H1 (cell line): ENCODE results near the gene MAP7D1. TPM values are rescaled to one million over a fixed set of nuclear protein-coding genes. Genes with fewer than 3 reads are reported as not detected.

Experiments
- CBX5 ChIP-seq: fragments of 300-800, 300-1000 bp; sonication (generic); IDR thresholded peaks from 2 replicates; pipeline ENCODE4 v1.7.1; 2016; ENCODE audit warnings: antibody characterized with exemption, low read length, low read depth
- EZH2 ChIP-seq: fragments of 200-600 bp; sonication (generic); IDR thresholded peaks from 2 replicates; pipeline ENCODE4 v1.7.1; 2012; ENCODE audit warnings: low read depth, mild to moderate bottlenecking, moderate library complexity, low read length, inconsistent platforms; ENCODE audit not compliant: severe bottlenecking
- HDAC2 ChIP-seq, 2 experiments: fragments of 300-600 bp in 1 of 2; sonication (generic) in 1 of 2; IDR thresholded peaks; 2 replicates each; pipeline ENCODE4 v1.6.1; 2011 to 2012; ENCODE audit warnings: low read depth in 2 of 2, low read length in 2 of 2, mild to moderate bottlenecking in 2 of 2, moderate library complexity in 2 of 2, borderline replicate concordance in 1 of 2, inconsistent platforms in 1 of 2
- HDAC6 ChIP-seq: IDR thresholded peaks from one replicate; pipeline ENCODE4 v1.7.1; 2012; ENCODE audit warnings: low read depth, mild to moderate bottlenecking, inconsistent platforms, low read length, moderate library complexity
- SP4 ChIP-seq: IDR thresholded peaks from 2 replicates; pipeline ENCODE4 v1.6.1; 2012; ENCODE audit warnings: low read length, inconsistent platforms
- polyA plus RNA-seq, 7 experiments: library from polyadenylated mRNA; depleted of rRNA in 3 of 7; stranded (reverse) in 5 of 7; unstranded in 2 of 7; fragments of >200 nt in 5 of 7; fragments of 200-250 nt in 2 of 7; gene quantifications; 1 replicate in 5 of 7; 2 replicates in 1 of 7; 4 replicates in 1 of 7; pipeline versions ENCODE4 v1.2.1 to v1.2.3, GENCODE V29; 2011 to 2013; ENCODE audit warnings: missing spikeins in 2 of 7, mixed read lengths in 2 of 7
- total RNA-seq: library from RNA; stranded (reverse); fragmentation: NEBNext Ultra II Directional; extraction: Animal tissue kit (Norgen Biotek cat#: 25700); gene quantifications from 2 replicates; pipeline ENCODE4 v1.2.1, GENCODE V29; 2021
- TF ChIP-seq, protein P1 (sequence below), 3 experiments: IDR thresholded peaks; 1 replicate in 2 of 3; 2 replicates in 1 of 3; pipeline versions ENCODE4 v1.5.1 to v1.6.1; 2011; ENCODE audit warnings: low read length in 3 of 3, mild to moderate bottlenecking in 3 of 3, inconsistent platforms in 2 of 3, low read depth in 1 of 3, moderate library complexity in 1 of 3; ENCODE audit not compliant: insufficient read depth in 1 of 3; ENCODE audit errors: control extremely low read depth in 1 of 3

Gene MAP7D1
- total and polyA plus RNA-seq, 2 of the 8 experiments (the other 6 are each of a cell fraction or from before 2014, with no cell fraction given): 18.2 to 52.4 TPM

DNA sequence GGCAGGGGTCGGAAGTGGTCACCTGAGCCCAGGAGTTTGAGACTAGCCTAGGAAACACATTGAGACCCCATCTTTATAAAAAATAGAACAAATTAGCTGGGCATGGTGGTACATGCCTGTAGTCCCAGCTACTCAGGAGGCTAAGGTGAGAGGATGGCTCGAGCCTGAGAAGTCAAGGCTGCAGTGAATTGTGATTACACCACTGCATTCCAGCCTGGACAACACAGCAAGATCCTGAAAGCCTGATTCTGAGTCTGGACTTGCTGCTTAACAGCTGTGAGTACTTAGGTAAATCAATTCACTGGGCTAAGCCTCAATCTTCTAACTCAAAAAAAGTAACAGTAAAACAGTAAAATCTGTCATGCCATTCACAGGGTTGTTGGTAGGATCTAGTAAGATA is 11.5 kb upstream of the MAP7D1 start (continued):
- TF ChIP-seq, protein P1, sequence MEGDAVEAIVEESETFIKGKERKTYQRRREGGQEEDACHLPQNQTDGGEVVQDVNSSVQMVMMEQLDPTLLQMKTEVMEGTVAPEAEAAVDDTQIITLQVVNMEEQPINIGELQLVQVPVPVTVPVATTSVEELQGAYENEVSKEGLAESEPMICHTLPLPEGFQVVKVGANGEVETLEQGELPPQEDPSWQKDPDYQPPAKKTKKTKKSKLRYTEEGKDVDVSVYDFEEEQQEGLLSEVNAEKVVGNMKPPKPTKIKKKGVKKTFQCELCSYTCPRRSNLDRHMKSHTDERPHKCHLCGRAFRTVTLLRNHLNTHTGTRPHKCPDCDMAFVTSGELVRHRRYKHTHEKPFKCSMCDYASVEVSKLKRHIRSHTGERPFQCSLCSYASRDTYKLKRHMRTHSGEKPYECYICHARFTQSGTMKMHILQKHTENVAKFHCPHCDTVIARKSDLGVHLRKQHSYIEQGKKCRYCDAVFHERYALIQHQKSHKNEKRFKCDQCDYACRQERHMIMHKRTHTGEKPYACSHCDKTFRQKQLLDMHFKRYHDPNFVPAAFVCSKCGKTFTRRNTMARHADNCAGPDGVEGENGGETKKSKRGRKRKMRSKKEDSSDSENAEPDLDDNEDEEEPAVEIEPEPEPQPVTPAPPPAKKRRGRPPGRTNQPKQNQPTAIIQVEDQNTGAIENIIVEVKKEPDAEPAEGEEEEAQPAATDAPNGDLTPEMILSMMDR (IDR thresholded peaks at IDR 0.05; ENCODE audit: control extremely low read depth in 1 of 3, insufficient read depth in 1 of 3, low read depth in 1 of 3, low read length in 3 of 3): no peak
- no peak for TF ChIP-seq HDAC2 (IDR thresholded peaks at IDR 0.05; ENCODE audit: borderline replicate concordance in 1 of 2, low read depth in 2 of 2, low read length in 2 of 2)
- TF ChIP-seq SP4: no peak
- no peak for TF ChIP-seq CBX5
- TF ChIP-seq HDAC6: no peak
- no peak for TF ChIP-seq EZH2
